IPS DF 6.9 (cell line): Measurements from ENCODE around the gene PPM1L.

Source experiments
- DNase-seq: peaks from one replicate; pipeline ENCODE4 v3.0.0-alpha.2; 2013; ENCODE audit warnings: low read depth, low spot score
- H3K27ac ChIP-seq: one replicate; pipeline ENCODE4 v1.5.1; 2013; ENCODE audit warnings: low read length, control low read depth
- H3K27me3 ChIP-seq: 2 replicates; pipeline ENCODE4 v1.6.1; 2013; ENCODE audit warnings: mild to moderate bottlenecking, low read length; ENCODE audit not compliant: control insufficient read depth, insufficient read depth
- H3K36me3 ChIP-seq: 2 replicates; pipeline ENCODE4 v1.6.1; 2013; ENCODE audit warnings: low read length; ENCODE audit not compliant: control insufficient read depth, insufficient read depth
- H3K4me1 ChIP-seq: 2 replicates; pipeline ENCODE4 v1.6.1; 2013; ENCODE audit warnings: low read length; ENCODE audit not compliant: control insufficient read depth, insufficient read depth
- H3K4me3 ChIP-seq: 2 replicates; pipeline ENCODE4 v1.5.1; 2013; ENCODE audit warnings: mild to moderate bottlenecking, low read length
- H3K9me3 ChIP-seq: 2 replicates; pipeline ENCODE4 v1.6.1; 2013; ENCODE audit warnings: low read length, inconsistent platforms; ENCODE audit not compliant: control insufficient read depth, insufficient read depth
- WGBS: extraction: QIAGEN DNeasy Blood & Tissue Kit; methylation state at CpG from one replicate; pipeline ENCODE4 v1.1.7; 2013; ENCODE audit warnings: mixed read lengths, missing lambda C conversion rate; ENCODE audit not compliant: insufficient read length, insufficient coverage; 5-methylcytosine and 5-hydroxymethylcytosine counted together

The PPM1L gene

GRCh38 chr3:161073181-161073580 lies 317.1 kb downstream of the PPM1L start:
- DNase-seq: no peak
- no peaks in the 10 kb centered on the region for H3K27me3 ChIP-seq
- H3K4me1 ChIP-seq: 0 out of 2 replicates have a peak, but pooled peaks cover 1% of the 10 kb centered on the region
- WGBS: no CpG with 5 or more reads among the region's 1 CpG
- H3K36me3 ChIP-seq: no peaks in the 10 kb centered on the region
- no peak overlapping the region for H3K4me3 ChIP-seq
- H3K9me3 ChIP-seq: no peaks in the 10 kb centered on the region
- no peak overlapping the region for H3K27ac ChIP-seq

GRCh38 chr3:161081633-161082032 lies 325.6 kb downstream of the PPM1L start:
- DNase-seq: no peak
- Histone ChIP-seq H3K36me3 (no peaks in the 10 kb centered on the region), H3K27me3 (no peaks in the 10 kb centered on the region), H3K4me3 (no peak overlapping the region), H3K9me3 (no peaks in the 10 kb centered on the region), H3K4me1 (no peaks in the 10 kb centered on the region), H3K27ac (no peak overlapping the region)
- no CpG with 5 or more reads among the region's 4 CpGs for WGBS

GRCh38 chr3:161082063-161082462 lies 326.0 kb downstream of the PPM1L start:
- Histone ChIP-seq H3K4me3 (no peak overlapping the region), H3K27me3 (no peaks in the 10 kb centered on the region), H3K27ac (no peak overlapping the region), H3K9me3 (no peaks in the 10 kb centered on the region), H3K36me3 (no peaks in the 10 kb centered on the region), H3K4me1 (no peaks in the 10 kb centered on the region)
- WGBS: no CpG with 5 or more reads among the region's 2 CpGs
- no peak for DNase-seq

- DNase-seq: no peak
- Histone ChIP-seq H3K4me3 (no peak overlapping the region), H3K36me3 (no peaks in the 10 kb centered on the region), H3K4me1 (no peaks in the 10 kb centered on the region), H3K27me3 (no peaks in the 10 kb centered on the region), H3K27ac (no peak overlapping the region), H3K9me3 (no peaks in the 10 kb centered on the region)
- 100% methylated on average over 1 of the region's 1 CpG for WGBS
Measured at GRCh38 chr3:161083131-161083530, 327.1 kb downstream of the PPM1L start.

- no CpG with 5 or more reads among the region's 2 CpGs for WGBS
- no peaks in the 10 kb centered on the region for H3K36me3 ChIP-seq
Measured at GRCh38 chr3:161084277-161084676, 328.2 kb downstream of the PPM1L start.

GRCh38 chr3:161093895-161094294 lies 337.9 kb downstream of the PPM1L start:
- no peak for DNase-seq
- Histone ChIP-seq H3K36me3 (no peaks in the 10 kb centered on the region), H3K4me3 (no peak overlapping the region), H3K4me1 (no peaks in the 10 kb centered on the region), H3K27ac (no peak overlapping the region), H3K9me3 (no peaks in the 10 kb centered on the region), H3K27me3 (no peaks in the 10 kb centered on the region)

More at GRCh38 chr3:161084277-161084676, 328.2 kb downstream of the PPM1L start:
- no peak for DNase-seq
- Histone ChIP-seq H3K4me1 (no peaks in the 10 kb centered on the region), H3K27ac (no peak overlapping the region), H3K4me3 (no peak overlapping the region), H3K27me3 (no peaks in the 10 kb centered on the region), H3K9me3 (no peaks in the 10 kb centered on the region)

- Histone ChIP-seq H3K4me1 (no peaks in the 10 kb centered on the region), H3K27me3 (no peaks in the 10 kb centered on the region), H3K36me3 (no peaks in the 10 kb centered on the region), H3K27ac (no peak overlapping the region), H3K9me3 (no peaks in the 10 kb centered on the region), H3K4me3 (no peak overlapping the region)
- DNase-seq: no peak
- WGBS: no CpG with 5 or more reads among the region's 7 CpGs
Measured at GRCh38 chr3:161096771-161097367, 340.8 kb downstream of the PPM1L start.

- DNase-seq: no peak
- Histone ChIP-seq H3K4me1 (no peaks in the 10 kb centered on the region; the same call in 1 of the 2 replicates), H3K27me3 (peaks cover 5% of the 10 kb centered on the region; the same call in 1 of the 2 replicates), H3K27ac (no peak overlapping the region), H3K4me3 (no peak overlapping the region), H3K36me3 (no peaks in the 10 kb centered on the region), H3K9me3 (no peaks in the 10 kb centered on the region)
- no CpG with 5 or more reads among the region's 6 CpGs for WGBS
Measured at GRCh38 chr3:161100994-161101393, 345.0 kb downstream of the PPM1L start.

- WGBS: no CpG with 5 or more reads among the region's 3 CpGs
Measured at GRCh38 chr3:161101609-161102008, 345.6 kb downstream of the PPM1L start.

GRCh38 chr3:161103776-161104385 lies 347.9 kb downstream of the PPM1L start:
- Histone ChIP-seq H3K27ac (no peak overlapping the region), H3K4me1 (no peaks in the 10 kb centered on the region; the same call in 1 of the 2 replicates), H3K9me3 (no peaks in the 10 kb centered on the region), H3K36me3 (no peaks in the 10 kb centered on the region), H3K4me3 (no peak overlapping the region; the same call in 1 of the 2 replicates), H3K27me3 (peaks cover 5% of the 10 kb centered on the region; the same call in 1 of the 2 replicates)
- no peak for DNase-seq
- WGBS: no CpG with 5 or more reads among the region's 22 CpGs

More at GRCh38 chr3:161101609-161102008, 345.6 kb downstream of the PPM1L start:
- Histone ChIP-seq H3K27me3 (peaks cover 5% of the 10 kb centered on the region; the same call in 1 of the 2 replicates), H3K36me3 (no peaks in the 10 kb centered on the region), H3K4me1 (no peaks in the 10 kb centered on the region; the same call in 1 of the 2 replicates), H3K4me3 (no peak overlapping the region), H3K27ac (no peak overlapping the region), H3K9me3 (no peaks in the 10 kb centered on the region)
- DNase-seq: no peak
